Dermis blood vessel endothelial cell (primary cell): ENCODE data around the gene ADCK2. TPM values are rescaled to one million over a fixed set of nuclear protein-coding genes. Genes with fewer than 3 reads are reported as not detected.
"Not testable (repeated sequence)": the region's sequence is repeated elsewhere in the genome, so short reads cannot be mapped to it uniquely, and the experiment has no call there.

Experiments used
- DNase-seq: peaks from one replicate; pipeline ENCODE4 v3.0.0; 2010
- total RNA-seq: library from RNA; depleted of rRNA; stranded (reverse); fragments of >200 nt; gene quantifications from 2 replicates; pipeline ENCODE4 v1.2.3, GENCODE V29; 2014

Gene ADCK2
- total RNA-seq, 1 donor from 2014 or later, result 44.2 TPM

GRCh38 chr7:140646931-140647647 lies 25.7 kb upstream of the ADCK2 start:
- DNase-seq, result no peak

DNA sequence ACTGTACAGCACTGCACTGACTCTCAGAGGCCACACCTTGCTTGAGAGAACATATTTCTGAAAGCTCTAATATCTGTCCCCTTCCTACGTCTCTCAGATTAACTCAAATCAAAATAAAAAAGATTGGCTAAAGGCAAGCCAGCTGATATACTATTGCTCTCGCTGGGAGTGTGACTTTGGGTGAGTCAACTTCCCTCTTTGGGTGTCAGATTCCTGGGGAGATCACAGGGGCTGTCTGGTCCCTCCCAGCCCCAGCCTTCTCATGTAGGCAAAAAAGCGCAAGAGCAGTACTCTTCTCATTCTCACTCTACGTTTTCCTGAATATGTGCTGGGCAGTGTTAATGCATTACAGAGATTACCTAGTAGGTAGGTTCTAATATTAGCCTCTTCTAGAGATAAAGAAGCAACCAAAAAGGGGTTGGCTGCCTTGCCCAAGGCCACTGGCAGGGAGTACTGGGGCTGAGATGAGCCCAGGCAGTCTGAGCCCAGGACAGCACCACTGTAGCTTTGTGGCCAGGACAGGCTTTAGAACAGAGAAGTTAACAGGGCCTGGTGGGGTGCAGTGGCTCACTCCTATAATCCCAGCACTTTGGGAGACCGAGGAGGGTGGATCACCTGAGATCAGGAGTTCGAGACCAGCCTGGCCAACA lies 23.1 kb upstream of the ADCK2 start:
- peak; percentile 38 for DNase-seq

- no peak for DNase-seq
Measured at GRCh38 chr7:140650367-140650766, 22.4 kb upstream of the ADCK2 start.

- DNase-seq, result peak; percentile 85
Measured at GRCh38 chr7:140653319-140654108, 19.2 kb upstream of the ADCK2 start.

DNA sequence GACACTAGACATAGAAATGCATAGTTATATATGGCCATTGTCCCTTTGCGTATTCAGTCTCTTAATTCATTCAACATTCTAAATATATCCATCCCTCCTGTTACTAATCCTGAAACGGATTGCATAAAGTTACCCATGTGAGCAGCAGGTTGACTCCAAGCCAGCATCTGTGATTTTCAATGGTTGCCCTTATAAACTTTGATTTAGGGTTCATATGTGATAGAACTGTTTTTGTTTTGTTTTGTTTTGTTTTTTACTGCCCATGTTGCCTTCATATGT lies 18.7 kb upstream of the ADCK2 start:
- no peak for DNase-seq

GRCh38 chr7:140654661-140655060 lies 18.1 kb upstream of the ADCK2 start:
- DNase-seq, result no peak

DNA sequence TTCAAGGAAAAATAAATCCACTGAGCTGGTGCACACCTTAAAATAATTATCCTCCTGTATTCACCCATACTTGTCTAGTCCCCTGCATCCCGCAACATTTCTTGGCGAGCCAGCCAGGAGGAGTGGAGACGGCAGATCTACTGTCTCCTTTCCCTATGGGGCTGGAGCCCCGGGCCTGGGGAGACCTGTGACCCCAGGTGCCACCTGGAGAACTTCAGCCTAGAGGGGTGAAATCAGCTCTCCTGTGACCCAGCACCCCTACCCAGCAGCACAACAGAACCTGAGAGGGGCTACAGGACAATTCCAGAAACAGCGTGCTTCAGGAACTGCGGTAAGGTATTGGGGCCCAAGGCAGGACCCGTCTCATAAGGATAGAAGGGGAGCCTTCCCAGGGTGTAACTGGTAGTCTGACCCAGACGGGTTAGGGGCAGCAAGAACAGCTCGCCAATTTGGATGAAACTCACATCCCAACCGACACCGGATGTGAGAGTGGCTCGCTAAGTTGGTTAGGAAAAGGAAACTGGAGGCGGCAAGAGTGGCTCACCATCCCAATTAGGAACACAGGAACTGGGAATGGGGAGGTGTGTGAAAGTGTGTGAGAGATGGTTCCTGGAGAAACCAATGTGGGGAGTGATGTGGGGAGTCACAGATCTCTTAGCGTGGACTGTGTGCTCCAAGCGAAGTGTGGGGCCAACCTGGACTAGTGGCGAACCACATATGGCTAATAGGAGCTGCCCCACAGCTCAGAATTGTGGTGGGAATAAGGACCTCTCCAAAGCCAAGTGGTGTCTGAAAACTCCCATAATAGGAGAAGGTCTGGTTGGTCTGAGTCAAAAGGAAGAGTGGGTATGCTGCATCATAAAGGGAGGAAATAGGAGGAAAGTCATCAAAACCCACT lies 17.0 kb upstream of the ADCK2 start:
- peak; percentile 48 for DNase-seq

GRCh38 chr7:140656548-140657515 lies 15.9 kb upstream of the ADCK2 start:
- peak; percentile 68 for DNase-seq

GRCh38 chr7:140657891-140658290 lies 14.9 kb upstream of the ADCK2 start:
- DNase-seq, result no peak

DNA sequence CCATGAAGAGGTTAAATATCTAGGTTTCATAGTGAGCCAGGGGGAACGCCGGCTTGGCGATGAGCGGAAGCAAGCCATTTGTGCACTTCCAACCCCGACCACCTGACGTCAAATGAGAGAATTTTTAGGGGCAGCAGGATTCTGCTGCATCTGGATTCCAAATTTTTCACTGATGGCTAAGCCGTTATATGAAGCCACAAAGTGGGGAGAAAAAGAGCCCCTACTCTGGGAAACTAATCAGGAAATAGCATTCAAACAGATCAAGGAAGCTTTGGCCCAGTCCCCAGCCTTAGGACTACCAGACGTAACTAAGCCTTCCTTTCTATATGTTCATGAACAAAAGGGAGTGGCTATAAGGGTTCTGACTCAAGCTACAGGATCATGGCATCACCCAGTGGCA lies 12.9 kb upstream of the ADCK2 start:
- DNase-seq, result no peak

DNA sequence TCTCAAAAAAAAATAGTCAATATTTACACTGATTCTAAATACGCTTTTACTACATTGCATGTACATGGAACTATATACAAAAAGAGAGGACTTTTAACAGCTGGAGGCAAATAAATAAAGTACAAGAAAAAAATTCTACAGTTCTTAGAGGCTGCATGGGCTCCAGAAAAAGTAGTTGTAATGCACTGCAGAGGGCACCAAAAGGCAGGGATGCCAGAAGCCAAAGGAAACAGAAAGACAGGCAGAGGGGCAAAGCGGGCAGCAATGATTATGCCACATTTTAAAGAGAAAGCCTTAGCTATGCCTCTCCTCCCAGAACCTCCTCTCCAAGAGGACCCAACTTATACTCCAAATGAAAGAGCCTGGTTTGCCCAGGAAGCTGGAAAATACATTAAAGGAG lies 11.6 kb upstream of the ADCK2 start:
- DNase-seq, result peak; percentile 27

- not testable (repeated sequence) for DNase-seq
Measured at GRCh38 chr7:140662938-140663337, 9.8 kb upstream of the ADCK2 start.

GRCh38 chr7:140667476-140667875 lies 5.3 kb upstream of the ADCK2 start:
- DNase-seq, result peak; percentile 15

- no peak for DNase-seq
Measured at GRCh38 chr7:140668641-140669040, 4.1 kb upstream of the ADCK2 start.

GRCh38 chr7:140669352-140669751 lies 3.4 kb upstream of the ADCK2 start:
- DNase-seq, result no peak

- not testable (repeated sequence) for DNase-seq
Measured at GRCh38 chr7:140669862-140670261, 2.9 kb upstream of the ADCK2 start.

DNA sequence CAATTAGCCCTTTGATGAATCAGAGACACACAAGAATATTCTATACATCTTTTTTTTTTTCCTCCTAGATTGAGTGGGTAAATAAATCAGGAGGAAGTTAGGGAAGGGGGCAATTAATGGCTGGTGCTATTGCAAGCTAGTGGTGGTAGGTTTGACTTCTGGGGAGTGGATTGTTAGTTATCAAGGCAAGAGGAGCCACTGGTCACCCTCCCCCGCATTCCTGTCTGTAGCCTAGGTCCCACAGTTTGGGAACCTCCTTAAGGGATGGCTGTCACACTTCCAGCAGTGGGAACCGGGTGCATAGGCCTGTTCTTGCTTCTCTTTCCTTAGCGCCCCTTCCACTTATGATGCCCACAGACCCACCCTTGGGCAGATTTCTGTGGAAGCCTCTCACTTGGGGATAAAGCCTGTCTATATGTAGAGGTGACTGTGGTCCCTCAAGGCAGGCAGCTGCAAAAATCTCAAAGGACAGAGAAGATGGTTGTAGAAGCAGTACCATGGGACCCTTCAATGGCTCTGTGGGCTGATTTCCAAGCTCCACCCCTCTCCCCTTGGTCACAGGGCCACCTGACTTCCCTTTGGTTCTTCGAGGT lies 2.3 kb upstream of the ADCK2 start:
- DNase-seq, result no peak

- no peak for DNase-seq
Measured at GRCh38 chr7:140671966-140672365, 779 bp upstream of the ADCK2 start.

- peak; percentile 38 for DNase-seq
Measured at GRCh38 chr7:140673063-140673773, 473 bp downstream of the ADCK2 start.

- no peak for DNase-seq
Measured at GRCh38 chr7:140673774-140674155, 1.0 kb downstream of the ADCK2 start.
